ENCODE results near the gene UNC5C. TPM values are rescaled to one million over a fixed set of nuclear protein-coding genes. Genes with fewer than 3 reads are reported as not detected.

The UNC5C gene
- total and polyA plus RNA-seq, 2 of the 8 experiments (the other 6 are each of a cell fraction or from before 2014, with no cell fraction given), result 0.30 to 1.3 TPM

DNA sequence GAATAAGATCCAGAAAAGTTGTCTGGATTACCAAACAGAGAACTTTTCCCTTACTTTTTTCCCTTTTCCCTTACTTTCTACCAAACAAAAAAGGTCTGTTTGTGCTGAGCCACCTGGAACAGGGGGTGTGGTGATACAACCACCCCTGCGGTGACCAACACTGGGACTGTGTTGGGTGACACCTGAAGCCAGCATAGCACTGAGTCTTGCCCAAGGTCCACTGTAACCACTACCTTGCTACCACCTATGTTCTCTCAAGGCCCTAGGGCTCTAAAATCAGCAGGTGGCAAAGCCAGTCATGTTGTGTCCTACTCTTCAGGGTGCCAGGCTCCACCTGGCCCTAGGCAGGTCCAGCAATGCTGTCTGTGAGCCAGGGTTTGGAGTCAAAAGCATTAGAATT lies 22.8 kb upstream of the UNC5C start:
- no peak overlapping the region for H3K14ac ChIP-seq (ENCODE audit: insufficient read length)
- H3K27ac ChIP-seq (ENCODE audit: low read depth, low read length), result no peak overlapping the region
- H3K23me2 ChIP-seq (ENCODE audit: low read depth, low read length), result no peaks in the 10 kb centered on the region
- H2AK5ac ChIP-seq (ENCODE audit: low read depth, low read length), result no peak overlapping the region
- H3K23ac ChIP-seq (ENCODE audit: insufficient read length), result no peak overlapping the region
- POLR2A ChIA-PET (ENCODE audit: partially characterized antibody), result no interaction called here
- no peak overlapping the region for H3K18ac ChIP-seq (ENCODE audit: extremely low read depth, low read length)
- no peak overlapping the region for H3K4me2 ChIP-seq (ENCODE audit: insufficient read depth in 1 of 2, low read depth in 2 of 2, low read length in 2 of 2)
- H3K4me1 ChIP-seq (replicated peaks in 1 of 4; ENCODE audit: control insufficient read depth in 3 of 4, insufficient read depth in 4 of 4, low read length in 3 of 4), result peaks cover 0 to 5% (median 0%) of the 10 kb centered on the region in 4 experiments; a peak in 1 of 7 replicates
- no peak for DNase-seq (ENCODE audit: low read depth in 1 of 2, low spot score in 2 of 2)
- H3K56ac ChIP-seq (replicated peaks; ENCODE audit: insufficient read length, low read depth, low read length), result no peak overlapping the region
- TF ChIP-seq SP1 (IDR thresholded peaks at IDR 0.05; ENCODE audit: low read depth, low read length) (no peak), ZNF274 (IDR thresholded peaks at IDR 0.05; ENCODE audit: borderline replicate concordance, extremely low read depth, low read length) (no peak), CBX5 (IDR thresholded peaks at IDR 0.05; ENCODE audit: low read depth, low read length) (no peak), TEAD4 (IDR thresholded peaks at IDR 0.05; ENCODE audit: low read depth, low read length) (no peak), NRF1 (IDR thresholded peaks at IDR 0.05; ENCODE audit: low read depth, low read length) (no peak), CTBP2 (IDR thresholded peaks at IDR 0.05; ENCODE audit: borderline replicate concordance, insufficient read depth, insufficient read length, low read length) (no peak), CTCF (IDR thresholded peaks at IDR 0.05; ENCODE audit: control extremely low read depth in 1 of 3, insufficient read depth in 1 of 3, low read depth in 1 of 3, low read length in 3 of 3) (no peak)
- TF ChIP-seq, protein P1, sequence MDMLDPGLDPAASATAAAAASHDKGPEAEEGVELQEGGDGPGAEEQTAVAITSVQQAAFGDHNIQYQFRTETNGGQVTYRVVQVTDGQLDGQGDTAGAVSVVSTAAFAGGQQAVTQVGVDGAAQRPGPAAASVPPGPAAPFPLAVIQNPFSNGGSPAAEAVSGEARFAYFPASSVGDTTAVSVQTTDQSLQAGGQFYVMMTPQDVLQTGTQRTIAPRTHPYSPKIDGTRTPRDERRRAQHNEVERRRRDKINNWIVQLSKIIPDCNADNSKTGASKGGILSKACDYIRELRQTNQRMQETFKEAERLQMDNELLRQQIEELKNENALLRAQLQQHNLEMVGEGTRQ (IDR thresholded peaks at IDR 0.05; ENCODE audit: low read length), result no peak
- H3K4me3 ChIP-seq (ENCODE audit: extremely low read depth in 1 of 4, insufficient read depth in 2 of 4, low read depth in 3 of 4, low read length in 4 of 4), result no peak overlapping the region
- no peak overlapping the region for H4K5ac ChIP-seq (ENCODE audit: insufficient read length, low read depth, low read length)
- no peak overlapping the region for H3K4ac ChIP-seq (replicated peaks; ENCODE audit: insufficient read length, low read depth, low read length)
- peak overlapping the region; percentile 48; the same call in 1 of the 2 replicates for H2BK15ac ChIP-seq (ENCODE audit: low read length)
- H2BK20ac ChIP-seq (ENCODE audit: low read length), result no peak overlapping the region
- H3K9ac ChIP-seq (replicated peaks in 1 of 4; ENCODE audit: extremely low read depth in 1 of 4, low read depth in 3 of 4, low read length in 3 of 4), result no peak overlapping the region
- no peak overlapping the region for H2AFZ ChIP-seq (ENCODE audit: low read length)
- no peak for FAIRE-seq
- no peaks in the 10 kb centered on the region for H3K27me3 ChIP-seq (replicated peaks in 1 of 4; ENCODE audit: control insufficient read depth in 3 of 4, extremely low read depth in 1 of 4, insufficient read depth in 3 of 4, low read length in 3 of 4)
- H4K91ac ChIP-seq (replicated peaks; ENCODE audit: insufficient read length, low read length), result no peak overlapping the region
- H3K36me3 ChIP-seq (ENCODE audit: control insufficient read depth in 2 of 4, insufficient read depth in 4 of 4, low read length in 3 of 4), result no peaks in the 10 kb centered on the region
- no peak overlapping the region for H2BK5ac ChIP-seq (ENCODE audit: low read depth, low read length)
- H4K8ac ChIP-seq (ENCODE audit: extremely low read depth, insufficient read depth, low read length), result no peak overlapping the region
- 100% methylated on average over 1 of the region's 1 CpG; no CpG with 5 or more reads in 1 of the 2 experiments for WGBS, 2 experiments (ENCODE audit: extremely low coverage in 1 of 2, insufficient coverage in 1 of 2, insufficient read length in 1 of 2, insufficient replicate concordance in 2 of 2, low coverage in 1 of 2, low lambda C conversion rate in 2 of 2, missing lambda C conversion rate in 1 of 2)
- H2BK120ac ChIP-seq (replicated peaks; ENCODE audit: low read depth, low read length), result no peak overlapping the region
- H2BK12ac ChIP-seq (ENCODE audit: low read depth, low read length), result no peak overlapping the region
- H3K9me3 ChIP-seq (ENCODE audit: insufficient read depth in 2 of 2, low read depth in 1 of 2, low read length in 1 of 2), result no peaks in the 10 kb centered on the region
- no peaks in the 10 kb centered on the region for H3K79me2 ChIP-seq (ENCODE audit: control insufficient read depth in 1 of 2, insufficient read depth in 2 of 2, low read length in 2 of 2)
- no peaks in the 10 kb centered on the region for H4K20me1 ChIP-seq (replicated peaks in 1 of 2; ENCODE audit: control insufficient read depth in 1 of 2, insufficient read depth in 2 of 2, low read length in 2 of 2)
- CTCF ChIA-PET (ENCODE audit: partially characterized antibody), result no interaction called here
- H3K79me1 ChIP-seq (ENCODE audit: low read depth, low read length), result no peaks in the 10 kb centered on the region
